ENCODE measurements around the gene ARHGAP1. TPM values are rescaled to one million over a fixed set of nuclear protein-coding genes. Genes with fewer than 3 reads are reported as not detected.
"Not testable (repeated sequence)": the region's sequence is repeated elsewhere in the genome, so short reads cannot be mapped to it uniquely, and the experiment has no call there.

The ARHGAP1 gene
- total RNA-seq, 1 donor from 2014 or later, result 88.7 TPM

- ATAC-seq, result no peak
These were observed 28.5 kb downstream of the ARHGAP1 start for GRCh38 chr11:46671958-46672315.

DNA sequence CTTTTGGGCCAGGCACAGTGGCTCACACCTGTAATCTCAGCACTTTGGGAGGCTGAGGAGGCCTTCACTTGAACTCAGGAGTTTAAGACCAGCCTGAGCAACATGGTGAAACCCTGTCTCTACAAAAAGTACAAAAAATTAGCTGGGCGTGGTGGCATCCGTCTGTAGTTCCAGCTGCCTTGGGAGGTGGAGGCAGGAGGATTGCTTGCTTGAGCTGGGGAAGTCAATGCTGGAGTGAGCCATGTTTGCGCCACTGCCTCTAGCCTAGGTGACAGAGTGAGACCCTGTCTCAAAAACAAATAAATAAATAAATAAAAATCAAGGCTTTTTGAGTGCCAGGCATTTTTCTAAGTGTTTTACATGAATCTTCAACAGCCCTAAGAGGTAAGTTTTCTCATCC is 29.9 kb downstream of the ARHGAP1 start:
- not testable (repeated sequence) for ATAC-seq

GRCh38 chr11:46669711-46670139 is 30.7 kb downstream of the ARHGAP1 start:
- ATAC-seq, result no peak

- ATAC-seq, result no peak
These were observed 31.8 kb downstream of the ARHGAP1 start for GRCh38 chr11:46668480-46669085.

DNA sequence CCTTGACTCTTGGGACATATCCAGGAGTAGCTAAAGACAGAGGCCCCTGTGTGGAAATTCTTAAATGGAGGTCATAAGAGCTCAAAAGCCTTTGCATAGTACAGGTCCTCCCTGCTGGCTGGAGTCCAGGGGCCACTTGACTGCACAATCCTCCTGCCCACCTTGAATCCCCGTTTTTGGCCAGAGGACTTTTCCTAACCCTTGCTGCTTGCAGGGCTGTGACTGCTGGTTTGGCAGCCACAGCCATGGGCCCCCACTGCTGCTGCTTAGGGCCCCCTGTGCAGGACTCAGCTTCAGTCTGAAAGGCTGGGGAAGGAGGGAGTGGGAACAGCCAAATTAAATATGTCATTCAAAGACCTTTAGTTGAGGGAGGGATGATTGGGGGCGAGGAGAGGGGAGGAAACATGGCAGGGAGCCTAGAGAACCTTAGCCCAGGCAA is 33.4 kb downstream of the ARHGAP1 start:
- ATAC-seq, result no peak

- no peak for ATAC-seq
These were observed 33.9 kb downstream of the ARHGAP1 start for GRCh38 chr11:46666516-46666915.

DNA sequence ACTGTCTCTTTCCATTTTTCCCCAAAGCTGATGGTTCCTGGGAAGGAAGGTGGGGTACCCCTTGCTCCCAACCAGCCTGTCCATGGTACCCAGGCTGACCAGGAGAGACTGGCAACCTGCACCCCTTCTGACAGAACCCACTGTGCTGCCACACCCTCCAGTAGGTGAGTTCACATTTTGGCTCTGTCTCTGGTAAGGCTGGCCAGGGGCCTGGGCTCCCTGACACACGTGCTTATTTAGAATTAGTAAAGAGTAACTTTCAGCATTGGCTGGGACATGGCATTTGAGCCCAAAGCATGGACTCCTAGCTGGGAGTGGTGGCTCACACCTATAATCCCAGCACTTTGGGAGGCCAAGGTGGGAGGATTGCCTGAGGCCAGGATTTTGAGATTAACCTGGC is 35.1 kb downstream of the ARHGAP1 start:
- no peak for ATAC-seq

DNA sequence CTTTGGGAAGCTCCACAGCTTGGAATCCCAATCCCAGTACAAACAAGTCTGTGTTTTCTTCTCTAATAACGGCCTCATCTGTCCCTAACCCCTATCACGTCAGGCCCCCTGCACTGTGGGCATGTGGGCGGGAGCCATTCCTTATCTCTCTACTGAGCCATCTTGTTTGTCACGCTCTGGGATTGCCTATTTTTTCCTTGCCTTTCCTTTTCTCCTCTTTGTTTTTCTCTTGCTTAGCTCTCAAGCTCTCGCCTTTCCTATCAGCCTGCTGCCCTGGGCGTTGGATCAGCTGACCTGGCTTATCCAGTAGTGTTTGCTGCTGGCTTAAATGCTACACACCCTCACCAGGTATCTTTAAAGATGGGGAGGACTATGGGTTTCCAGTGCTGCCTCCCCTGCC is 35.8 kb downstream of the ARHGAP1 start:
- no peak for ATAC-seq

GRCh38 chr11:46663277-46663940 is 37.0 kb downstream of the ARHGAP1 start:
- no peak for ATAC-seq

DNA sequence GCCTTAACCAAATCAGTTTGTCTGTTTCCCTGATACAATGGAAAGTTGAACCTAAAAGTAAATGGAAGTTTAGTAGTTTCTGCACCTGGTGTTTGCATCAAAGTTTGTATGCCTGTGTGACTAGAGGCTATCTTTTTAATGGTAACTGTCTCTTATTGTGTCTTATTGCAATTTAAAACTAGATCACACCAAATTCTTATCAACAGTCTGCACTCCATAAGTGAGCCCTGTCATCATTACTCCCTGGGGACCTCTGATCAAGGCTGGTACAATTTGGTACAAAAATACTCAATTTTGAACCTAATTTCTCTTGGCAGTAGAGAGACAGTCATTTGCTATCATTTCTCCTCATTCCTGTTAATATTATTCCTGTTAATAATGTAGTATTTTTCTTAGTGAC is 38.1 kb downstream of the ARHGAP1 start:
- ATAC-seq, result no peak

- ATAC-seq, result no peak
These were observed 38.6 kb downstream of the ARHGAP1 start for GRCh38 chr11:46661836-46662235.

GRCh38 chr11:46659908-46660307 is 40.5 kb downstream of the ARHGAP1 start:
- no peak for ATAC-seq

- no peak for ATAC-seq
These were observed 42.2 kb downstream of the ARHGAP1 start for GRCh38 chr11:46658259-46658658.

GRCh38 chr11:46657186-46657585 is 43.2 kb downstream of the ARHGAP1 start:
- no peak for ATAC-seq

DNA sequence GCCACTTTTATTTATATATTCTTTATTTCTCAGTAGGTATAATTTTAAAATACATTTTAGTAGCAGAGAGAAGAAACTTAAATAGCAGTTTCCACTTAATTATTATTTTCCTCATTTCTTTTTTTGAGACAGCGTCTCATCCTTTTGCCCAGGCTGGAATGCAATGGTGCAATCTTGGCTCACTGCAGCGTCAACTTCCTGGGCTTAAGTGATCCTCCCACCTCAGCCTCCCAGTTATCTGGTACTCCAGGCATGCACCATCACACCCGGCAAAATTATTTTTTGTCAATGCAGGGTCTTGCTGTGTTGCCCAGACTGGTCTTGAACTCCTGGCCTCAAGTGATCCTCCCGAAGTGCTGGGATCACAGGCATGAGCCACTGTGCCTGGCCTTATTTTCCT is 44.8 kb downstream of the ARHGAP1 start:
- ATAC-seq, result no peak

- peak; percentile 44 for ATAC-seq
These were observed 51.2 kb downstream of the ARHGAP1 start for GRCh38 chr11:46649180-46649738.

DNA sequence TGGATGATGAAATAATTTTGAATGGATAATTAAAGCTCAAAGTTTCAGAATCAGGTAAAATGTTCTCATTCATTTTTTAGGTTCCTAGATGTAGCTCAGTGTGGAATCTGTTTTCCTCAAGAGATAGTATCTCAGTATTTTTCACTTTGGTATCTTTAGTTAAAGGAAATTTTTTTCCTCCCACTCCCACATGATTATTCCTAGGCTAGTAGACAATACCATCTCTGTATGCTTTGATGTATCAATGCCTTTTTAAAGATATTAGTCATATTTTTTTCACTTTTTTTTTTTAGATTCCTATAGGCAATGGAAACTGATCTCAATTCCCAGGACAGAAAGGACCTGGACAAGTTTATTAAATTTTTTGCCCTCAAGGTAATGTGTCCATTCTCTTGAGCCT is 56.4 kb downstream of the ARHGAP1 start:
- no peak for ATAC-seq

GRCh38 chr11:46643531-46643930 is 56.9 kb downstream of the ARHGAP1 start:
- no peak for ATAC-seq

DNA sequence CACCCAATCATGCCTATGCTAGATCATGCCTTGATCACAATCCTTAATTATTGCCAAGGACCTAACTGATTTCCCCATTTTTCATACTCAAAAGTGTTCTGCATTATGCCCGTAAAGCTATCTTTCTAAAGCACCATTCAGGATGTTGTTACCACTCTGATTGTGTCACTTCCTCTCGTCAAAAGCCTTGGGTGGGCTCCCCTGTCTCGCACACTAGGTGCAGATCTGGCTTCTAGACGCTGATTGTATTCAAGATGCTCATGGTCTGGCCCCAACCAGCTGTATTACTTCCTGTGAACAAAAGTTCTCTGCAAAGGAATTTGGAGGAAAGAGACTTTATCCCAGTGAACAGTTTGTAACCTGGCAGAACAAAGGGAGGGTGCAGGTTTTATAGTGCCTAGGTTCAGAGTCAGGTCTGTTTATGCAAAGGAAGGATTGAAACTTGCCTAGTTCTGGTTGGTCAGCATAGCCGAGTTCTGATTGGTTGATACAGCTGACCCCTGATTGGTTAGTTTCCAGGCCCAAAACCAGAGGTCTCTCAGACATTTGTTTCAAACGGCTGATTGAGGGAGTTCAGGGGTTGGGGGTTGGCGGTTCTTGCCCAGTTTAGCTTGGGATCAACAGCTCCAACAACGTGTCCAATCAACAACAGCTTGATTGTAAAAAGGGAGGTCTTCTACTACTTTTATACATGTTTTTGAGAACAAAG is 57.6 kb downstream of the ARHGAP1 start:
- no peak for ATAC-seq

- no peak for ATAC-seq
These were observed 58.8 kb downstream of the ARHGAP1 start for GRCh38 chr11:46641639-46642038.

GRCh38 chr11:46640036-46640788 is 60.2 kb downstream of the ARHGAP1 start:
- no peak for ATAC-seq

GRCh38 chr11:46639197-46639839 is 61.1 kb downstream of the ARHGAP1 start:
- ATAC-seq, result no peak
